A673 (cell line): ENCODE data around the gene ANTKMT.

Experiments used
- CTCF ChIP-seq: fragments of 300-800, 200-600 bp; sonication (generic); conservative IDR thresholded peaks from 2 replicates; pipeline ENCODE4 v1.5.1; 2017; ENCODE audit warnings: low read depth, mild to moderate bottlenecking, antibody characterized with exemption, low read length, moderate library complexity, mixed read lengths
- EZH2 ChIP-seq: fragments of 200-600 bp; sonication (generic); IDR thresholded peaks from 2 replicates; pipeline ENCODE4 v1.6.1; 2017; ENCODE audit warnings: borderline replicate concordance, low read depth, mild to moderate bottlenecking, mixed read lengths, antibody characterized with exemption, low read length; ENCODE audit not compliant: poor library complexity, severe bottlenecking

DNA sequence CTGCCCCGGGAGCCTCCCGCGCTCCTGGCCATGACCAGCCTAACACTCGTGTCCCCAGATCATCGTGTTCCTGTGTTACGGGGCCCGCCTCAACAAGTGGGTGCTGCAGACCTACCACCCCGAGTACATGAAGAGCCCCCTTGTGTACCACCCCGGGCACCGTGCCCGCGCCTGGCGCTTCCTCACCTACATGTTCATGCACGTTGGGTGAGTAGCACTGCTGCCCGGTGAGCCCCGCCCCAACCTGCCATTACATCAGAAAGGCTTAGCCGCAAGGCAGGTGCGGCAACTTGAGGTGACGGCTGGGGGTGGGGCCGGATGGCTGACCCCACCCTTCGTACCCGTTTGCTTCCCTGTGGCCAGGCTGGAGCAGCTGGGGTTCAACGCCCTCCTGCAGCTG, 44.0 kb upstream of the ANTKMT start:
- TF ChIP-seq CTCF (no peak), EZH2 (no peak)
